ENCODE results near the gene KHSRP. TPM values are rescaled to one million over a fixed set of nuclear protein-coding genes. Genes with fewer than 3 reads are reported as not detected.

The KHSRP gene, protein sequence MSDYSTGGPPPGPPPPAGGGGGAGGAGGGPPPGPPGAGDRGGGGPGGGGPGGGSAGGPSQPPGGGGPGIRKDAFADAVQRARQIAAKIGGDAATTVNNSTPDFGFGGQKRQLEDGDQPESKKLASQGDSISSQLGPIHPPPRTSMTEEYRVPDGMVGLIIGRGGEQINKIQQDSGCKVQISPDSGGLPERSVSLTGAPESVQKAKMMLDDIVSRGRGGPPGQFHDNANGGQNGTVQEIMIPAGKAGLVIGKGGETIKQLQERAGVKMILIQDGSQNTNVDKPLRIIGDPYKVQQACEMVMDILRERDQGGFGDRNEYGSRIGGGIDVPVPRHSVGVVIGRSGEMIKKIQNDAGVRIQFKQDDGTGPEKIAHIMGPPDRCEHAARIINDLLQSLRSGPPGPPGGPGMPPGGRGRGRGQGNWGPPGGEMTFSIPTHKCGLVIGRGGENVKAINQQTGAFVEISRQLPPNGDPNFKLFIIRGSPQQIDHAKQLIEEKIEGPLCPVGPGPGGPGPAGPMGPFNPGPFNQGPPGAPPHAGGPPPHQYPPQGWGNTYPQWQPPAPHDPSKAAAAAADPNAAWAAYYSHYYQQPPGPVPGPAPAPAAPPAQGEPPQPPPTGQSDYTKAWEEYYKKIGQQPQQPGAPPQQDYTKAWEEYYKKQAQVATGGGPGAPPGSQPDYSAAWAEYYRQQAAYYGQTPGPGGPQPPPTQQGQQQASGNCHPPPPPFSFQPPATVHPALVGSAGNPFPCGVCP
- total RNA-seq, result 79.7 and 92.4 TPM in 2 replicates

DNA sequence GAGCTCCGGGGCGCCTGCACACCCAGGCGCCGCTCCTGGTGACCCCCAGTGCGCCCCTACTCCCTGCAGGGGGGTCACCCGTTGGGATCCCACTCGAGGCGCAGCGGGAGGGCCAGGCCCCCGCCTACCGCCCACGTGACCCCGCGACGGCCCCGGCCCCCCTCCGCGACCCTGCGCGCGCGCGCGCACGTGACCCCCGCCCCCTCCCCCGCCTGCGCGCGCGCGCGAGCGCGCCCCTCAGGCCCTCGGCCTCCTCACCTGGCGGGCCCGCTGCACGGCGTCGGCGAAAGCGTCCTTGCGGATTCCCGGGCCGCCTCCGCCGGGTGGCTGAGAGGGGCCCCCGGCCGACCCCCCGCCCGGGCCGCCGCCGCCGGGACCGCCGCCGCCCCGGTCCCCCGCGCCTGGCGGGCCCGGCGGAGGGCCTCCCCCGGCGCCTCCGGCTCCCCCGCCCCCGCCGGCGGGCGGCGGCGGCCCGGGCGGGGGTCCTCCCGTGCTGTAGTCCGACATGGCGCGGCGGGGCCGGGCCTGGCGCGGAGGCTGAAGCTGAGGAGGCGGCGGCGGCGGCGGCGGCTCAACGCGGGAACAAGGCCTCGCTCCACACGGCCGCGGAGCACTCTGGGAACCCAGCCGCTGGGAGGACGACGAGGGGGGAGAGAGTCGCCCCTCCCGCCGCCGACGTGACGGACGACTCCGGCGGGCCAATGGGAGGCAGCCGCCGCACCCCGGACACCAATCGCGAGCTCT lies at the start of gene KHSRP:
Gene KHSRP (minus strand): TSS at position 617 of the 744 bp plus-strand sequence. CDS start 110 bp downstream, at position 507.

DNA sequence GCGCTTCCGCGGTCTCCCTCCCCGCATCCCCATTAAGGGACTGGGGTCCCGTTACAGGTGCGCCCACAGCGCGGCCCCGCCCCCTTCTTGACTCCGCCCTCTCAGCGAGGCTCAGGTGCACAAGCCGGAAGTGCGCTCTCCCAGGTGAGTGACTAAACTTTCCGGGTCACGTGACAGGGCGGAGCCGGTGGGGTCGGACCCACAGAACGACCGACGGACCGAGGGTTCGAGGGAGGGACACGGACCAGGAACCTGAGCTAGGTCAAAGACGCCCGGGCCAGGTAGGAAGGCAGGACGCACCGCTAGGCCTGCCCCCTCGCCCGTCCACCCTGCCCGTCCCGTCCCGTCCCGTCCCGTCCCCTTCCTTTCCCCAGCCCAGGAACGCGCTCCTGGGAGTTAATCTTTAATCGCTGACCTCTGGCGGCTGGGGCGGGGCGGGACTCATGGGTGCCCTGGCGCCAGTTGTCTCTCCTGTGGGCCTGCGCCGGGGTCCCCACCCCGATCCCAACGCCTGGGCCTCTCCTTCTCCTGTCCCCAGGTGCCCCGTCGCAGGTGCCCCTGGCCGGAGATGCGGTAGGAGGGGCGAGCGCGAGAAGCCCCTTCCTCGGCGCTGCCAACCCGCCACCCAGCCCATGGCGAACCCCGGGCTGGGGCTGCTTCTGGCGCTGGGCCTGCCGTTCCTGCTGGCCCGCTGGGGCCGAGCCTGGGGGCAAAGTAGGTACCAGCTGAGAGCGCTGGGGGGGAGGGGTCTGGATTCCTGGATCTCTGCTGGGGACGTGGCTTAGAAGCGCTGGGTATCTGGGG lies 39.7 kb upstream of the KHSRP start, which contains the start of gene CRB3:
Gene CRB3 (plus strand): TSS at position 202 of the 804 bp plus-strand sequence. CDS start 431 bp downstream, at position 633.

DNA sequence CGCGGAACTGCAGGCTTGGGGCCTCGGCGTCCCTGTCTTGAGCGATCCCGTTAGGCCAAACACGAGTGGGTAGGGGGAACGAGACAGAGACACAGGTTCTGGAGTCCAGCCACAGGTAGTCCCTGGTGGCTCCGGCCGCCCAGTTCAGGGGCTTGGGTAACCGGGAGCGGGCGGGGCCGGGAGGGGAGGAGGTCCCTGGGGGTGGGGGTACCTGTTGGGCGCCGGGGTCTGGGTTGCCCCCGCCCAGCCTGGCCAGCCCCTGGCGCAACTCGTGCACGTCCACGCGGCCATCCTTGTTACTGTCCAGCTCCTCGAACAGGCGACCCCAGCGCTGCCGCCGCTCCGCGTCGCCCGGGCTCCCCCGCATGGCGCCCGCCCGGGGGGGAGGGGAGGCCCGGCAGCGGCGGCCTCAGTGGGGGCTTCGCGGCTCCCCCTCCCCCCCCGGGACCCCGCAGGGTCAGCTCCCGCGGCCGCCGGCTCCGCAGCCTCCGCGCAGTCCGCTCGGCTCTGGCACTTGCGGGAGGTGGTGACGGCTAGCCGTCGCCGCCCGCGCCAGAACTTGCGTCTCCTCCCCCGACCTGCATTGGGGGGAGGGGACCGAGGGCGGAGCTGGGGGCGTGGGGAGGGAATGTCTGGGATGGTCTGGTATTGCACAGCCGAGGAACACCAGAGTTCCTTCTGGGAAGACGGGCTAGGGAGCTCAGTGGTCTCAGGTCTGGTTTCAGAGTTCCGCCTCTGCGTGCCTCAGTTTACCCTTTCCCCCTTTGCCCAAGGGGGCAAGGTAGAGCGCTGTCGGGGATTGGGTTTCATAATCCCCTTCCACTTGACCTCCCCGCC lies 34.9 kb upstream of the KHSRP start, which contains the start of gene SLC25A23:
Gene SLC25A23 (minus strand): TSS at position 531 of the 837 bp plus-strand sequence. CDS start 164 bp downstream, at position 367.

DNA sequence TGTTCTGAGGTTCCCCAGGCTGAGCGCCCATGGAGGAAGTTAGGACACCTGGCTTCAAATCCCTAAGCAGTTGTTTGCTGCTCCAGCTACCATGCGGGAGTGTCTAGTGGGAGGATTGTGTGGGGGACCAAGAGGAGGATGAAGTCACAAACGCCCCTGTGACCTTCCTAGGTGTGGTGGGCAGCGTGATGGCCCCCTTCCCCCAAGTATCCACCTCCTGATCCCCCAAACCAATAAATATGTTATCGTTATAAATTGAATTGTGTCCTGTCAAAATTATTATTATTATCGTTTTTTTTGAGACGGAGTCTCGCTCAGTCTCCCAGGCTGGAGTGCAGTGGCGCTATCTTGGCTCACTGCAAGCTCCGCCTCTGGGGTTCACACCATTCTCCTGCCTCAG lies 9.1 kb upstream of the KHSRP start, which contains the start of gene SLC25A41:
Gene SLC25A41 (minus strand): TSS at position 101 of the 400 bp plus-strand sequence. CDS start 70 bp downstream, at position 31.

DNA sequence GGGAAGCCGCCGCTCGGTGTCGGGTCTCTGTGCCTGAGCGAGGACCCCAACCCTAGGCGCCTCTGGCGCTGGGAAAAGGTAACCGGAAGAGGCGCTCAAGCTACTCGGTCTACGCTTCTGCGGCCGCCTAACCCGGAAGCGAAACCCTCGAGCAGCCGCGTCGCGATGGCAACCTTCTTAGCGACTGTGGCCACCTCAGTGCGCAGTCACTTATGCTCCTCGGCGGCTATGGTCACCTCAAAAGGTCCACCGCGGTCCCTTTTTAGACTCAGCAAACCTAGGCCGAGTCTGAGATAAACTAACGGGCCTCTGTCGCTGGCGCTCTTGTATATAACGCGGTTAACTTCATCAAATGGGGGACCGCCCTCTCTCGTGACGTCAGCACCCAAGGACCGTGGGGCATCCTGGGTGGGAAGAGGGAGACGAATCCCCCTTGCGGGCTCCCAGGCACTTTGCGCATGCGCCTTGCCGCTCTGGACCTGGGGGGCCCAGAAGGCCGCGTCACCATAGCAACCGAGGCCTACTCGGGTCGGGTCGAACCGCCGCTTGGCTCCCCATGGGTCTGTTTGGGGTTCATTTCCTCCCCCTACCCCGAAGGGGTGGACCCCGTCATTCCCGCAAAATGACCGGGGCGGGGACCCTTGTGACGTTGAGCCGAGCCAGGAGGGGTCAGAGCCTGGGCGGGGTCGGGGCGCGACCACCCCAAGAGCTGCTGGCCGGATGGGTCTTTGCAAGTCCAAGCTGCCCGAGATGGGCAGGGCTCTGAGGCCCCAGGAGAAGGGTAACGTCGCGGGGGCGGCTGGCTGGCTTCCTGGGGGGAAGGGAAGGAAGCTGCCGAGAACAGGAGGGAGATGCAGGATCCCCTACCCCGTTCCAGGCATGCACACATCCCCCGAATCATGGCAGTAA lies 31.3 kb downstream of the KHSRP start, which contains the start of gene GTF2F1:
Gene GTF2F1 (minus strand): TSS at position 91 of the 909 bp plus-strand sequence. CDS start 169 bp downstream, outside the sequence.

DNA sequence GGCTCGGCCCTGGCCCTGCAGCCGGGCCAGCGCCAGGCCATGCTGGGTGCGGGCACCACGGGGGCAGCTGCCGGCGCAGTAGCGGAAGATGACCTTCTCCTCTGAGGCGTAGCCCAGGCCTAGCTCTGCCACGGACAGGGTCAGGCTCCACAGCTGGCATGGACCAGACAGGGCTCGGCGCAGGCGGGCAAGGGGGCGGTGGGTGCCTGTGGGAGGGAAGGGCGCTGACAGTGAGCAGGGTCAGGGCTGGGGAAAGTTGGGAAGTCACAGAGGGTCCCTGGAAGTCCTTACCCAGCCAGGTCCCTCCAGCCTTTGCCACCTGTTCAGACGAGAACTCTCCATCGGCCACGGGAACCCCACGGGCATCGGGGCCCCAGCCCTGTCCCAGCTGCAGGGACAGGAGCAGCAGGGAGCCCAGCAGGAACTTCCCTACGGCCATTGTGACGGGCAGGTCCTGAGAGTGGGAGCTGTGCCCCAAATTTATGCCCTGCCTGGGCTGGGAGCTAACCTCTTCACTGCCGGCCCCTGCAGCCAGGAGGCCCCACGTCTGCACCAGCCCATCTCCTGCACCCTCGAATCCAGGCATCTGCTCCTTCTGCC lies 49.1 kb downstream of the KHSRP start, which contains the start of gene PSPN:
Gene PSPN (minus strand): TSS at position 523 of the 600 bp plus-strand sequence. CDS start 84 bp downstream, at position 439.

DNA sequence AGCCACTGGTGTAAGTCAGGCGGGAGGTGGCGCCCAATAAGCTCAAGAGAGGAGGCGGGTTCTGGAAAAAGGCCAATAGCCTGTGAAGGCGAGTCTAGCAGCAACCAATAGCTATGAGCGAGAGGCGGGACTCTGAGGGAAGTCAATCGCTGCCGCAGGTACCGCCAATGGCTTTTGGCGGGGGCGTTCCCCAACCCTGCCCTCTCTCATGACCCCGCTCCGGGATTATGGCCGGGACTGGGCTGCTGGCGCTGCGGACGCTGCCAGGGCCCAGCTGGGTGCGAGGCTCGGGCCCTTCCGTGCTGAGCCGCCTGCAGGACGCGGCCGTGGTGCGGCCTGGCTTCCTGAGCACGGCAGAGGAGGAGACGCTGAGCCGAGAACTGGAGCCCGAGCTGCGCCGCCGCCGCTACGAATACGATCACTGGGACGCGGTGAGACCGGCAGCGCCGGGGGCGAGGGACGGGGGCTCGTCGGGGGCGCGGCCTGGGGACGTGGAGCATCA lies 52.0 kb downstream of the KHSRP start, which contains the start of gene ALKBH7:
Gene ALKBH7 (plus strand): TSS at position 201 of the 502 bp plus-strand sequence. CDS start 27 bp downstream, at position 228.

Small RNAs within 50 kb of the gene (small RNA-seq; reads per million reads assigned to genes)
- gene MIR6790 (not detected), gene MIR6885 (not detected)

Other genes with a start within 250 kb of the KHSRP start
- gene MLLT1, start 144.8 kb downstream of the KHSRP start, total RNA-seq, result 5.5 and 9.1 TPM in 2 replicates
- gene ACER1, start 91.2 kb downstream of the KHSRP start, total RNA-seq, result 0.11 TPM in 1 of 2 replicates, not detected in the other
- 32.2 and 56.3 TPM in 2 replicates for gene CLPP, start 63.3 kb downstream of the KHSRP start, total RNA-seq
- 71.4 and 73.0 TPM in 2 replicates for gene ALKBH7, start 52.0 kb downstream of the KHSRP start, total RNA-seq
- 1.2 and 1.4 TPM in 2 replicates for gene PSPN, start 48.9 kb downstream of the KHSRP start, total RNA-seq
- 43.7 and 70.3 TPM in 2 replicates for gene GTF2F1, start 31.6 kb downstream of the KHSRP start, total RNA-seq
- gene SLC25A41, start 9.0 kb upstream of the KHSRP start, total RNA-seq, result not detected in 2 replicates
- gene SLC25A23, start 35.0 kb upstream of the KHSRP start, total RNA-seq, result 4.7 and 5.4 TPM in 2 replicates
- 0.39 and 0.65 TPM in 2 replicates for gene CRB3, start 39.5 kb upstream of the KHSRP start, total RNA-seq
- not detected in 2 replicates for gene DENND1C, start 57.0 kb upstream of the KHSRP start, total RNA-seq
- gene TUBB4A, start 77.5 kb upstream of the KHSRP start, total RNA-seq, result not detected in 2 replicates
- not detected in 2 replicates for gene TNFSF9, start 106.2 kb upstream of the KHSRP start, total RNA-seq
- gene CD70, start 166.3 kb upstream of the KHSRP start, total RNA-seq, result not detected in 2 replicates
- not detected in 2 replicates for gene TNFSF14, start 245.3 kb upstream of the KHSRP start, total RNA-seq

All from placental epithelial cell (primary cell).